Caco-2 (cell line): ENCODE results near the gene TGOLN2. TPM values are rescaled to one million over a fixed set of nuclear protein-coding genes. Genes with fewer than 3 reads are reported as not detected.
"Not testable (repeated sequence)": the region's sequence is repeated elsewhere in the genome, so short reads cannot be mapped to it uniquely, and the experiment has no call there.

Experiments
- BruUV-seq: library from RNA; stranded (reverse); fragments of 400-500 nt; replicated peaks from 2 replicates; lab custom pipeline; 2021; lab: Mats Ljungman, UMichigan
- CTCF ChIA-PET: fragments of 300-600 bp; sonication (Branson Sonifier 250); formaldehyde crosslinking; loops from one replicate; lab custom pipeline; 2022; ENCODE audit warnings: antibody characterized with exemption; lab: Charles Lee
- POLR2A ChIA-PET: fragments of 300-600 bp; sonication (Branson Sonifier 250); formaldehyde crosslinking; loops from one replicate; lab custom pipeline; 2022; ENCODE audit warnings: antibody characterized with exemption; lab: Charles Lee
- DNase-seq, 2 experiments: peaks; one replicate each; pipeline versions ENCODE4 v3.0.0 to v3.0.0-alpha.2; 2020 to 2022
- H3K27me3 ChIP-seq: replicated peaks from 2 replicates; pipeline ENCODE4 v1.6.0; 2011; ENCODE audit warnings: low read length; ENCODE audit not compliant: control insufficient read depth, insufficient read depth
- H3K36me3 ChIP-seq: 2 replicates; pipeline ENCODE4 v1.5.1; 2011; ENCODE audit warnings: low read length; ENCODE audit not compliant: control insufficient read depth, insufficient read depth
- H3K4me1 ChIP-seq: fragments of 250-450 bp; sonication (Bioruptor Pico); 2 replicates; pipeline ENCODE4 v1.5.1; 2020; ENCODE audit warnings: mild to moderate bottlenecking
- H3K4me3 ChIP-seq: 2 replicates; pipeline ENCODE4 v1.5.1; 2011; ENCODE audit warnings: low read depth, mild to moderate bottlenecking, control low read depth, low read length
- H3K9me3 ChIP-seq: fragments of 250-450 bp; sonication (Bioruptor Pico); 2 replicates; pipeline ENCODE4 v1.5.1; 2020; ENCODE audit warnings: mild to moderate bottlenecking, moderate library complexity
- H3K27ac Mint-ChIP-seq: one replicate; pipeline ENCODE4 v1.8.0; 2022; ENCODE audit warnings: mixed read lengths; ENCODE audit not compliant: unreplicated experiment
- H3K27me3 Mint-ChIP-seq: one replicate; pipeline ENCODE4 v1.8.0; 2022; ENCODE audit warnings: mixed read lengths; ENCODE audit not compliant: insufficient read depth, unreplicated experiment
- H3K36me3 Mint-ChIP-seq: one replicate; pipeline ENCODE4 v1.8.0; 2022; ENCODE audit warnings: mild to moderate bottlenecking, mixed read lengths; ENCODE audit not compliant: insufficient read depth, unreplicated experiment
- H3K4me1 Mint-ChIP-seq: one replicate; pipeline ENCODE4 v1.8.0; 2022; ENCODE audit warnings: low read depth, mixed read lengths; ENCODE audit not compliant: unreplicated experiment
- H3K4me3 Mint-ChIP-seq: one replicate; pipeline ENCODE4 v1.8.0; 2022; ENCODE audit warnings: mild to moderate bottlenecking, moderate library complexity, mixed read lengths; ENCODE audit not compliant: unreplicated experiment
- H3K9me3 Mint-ChIP-seq: one replicate; pipeline ENCODE4 v1.8.0; 2022; ENCODE audit warnings: mixed read lengths; ENCODE audit not compliant: unreplicated experiment
- CTCF ChIP-seq, 2 experiments: fragments of 200-600 bp in 1 of 2; IDR thresholded peaks; 1 replicate in 1 of 2; 2 replicates in 1 of 2; pipeline versions ENCODE4 v1.5.1 to v1.8.0; 2011 to 2022; ENCODE audit warnings: antibody characterized with exemption in 1 of 2, control low read depth in 1 of 2, inconsistent platforms in 1 of 2, low read depth in 1 of 2, low read length in 1 of 2, mild to moderate bottlenecking in 1 of 2, moderate library complexity in 1 of 2; ENCODE audit not compliant: insufficient read depth in 1 of 2, severe bottlenecking in 1 of 2, unreplicated experiment in 1 of 2
- intact Hi-C: fragments of 100-400 bp; cut with micrococcal nuclease; formaldehyde crosslinking; loops from one replicate; pipeline ENCODE4 v1.10.0; 2022; ENCODE audit not compliant: unreplicated experiment
- total RNA-seq: library from RNA; stranded (reverse); gene quantifications from 2 replicates; pipeline ENCODE4 v1.2.3, GENCODE V29; 2022

Gene TGOLN2
- total RNA-seq, 1 experiment from 2014 or later, result 119 TPM

- no TSS peak for BruUV-seq
- Histone ChIP-seq H3K9me3 (no peaks in the 10 kb centered on the region), H3K4me1 (peaks cover 25% of the 10 kb centered on the region), H3K27me3 (no peaks in the 10 kb centered on the region), H3K4me3 (peak overlapping the region; percentile 16; the same call in 1 of the 2 replicates), H3K36me3 (peaks cover 7% of the 10 kb centered on the region)
- no peaks in the 10 kb centered on the region for H3K9me3 Mint-ChIP-seq
- H3K36me3 Mint-ChIP-seq, result peaks cover 73% of the 10 kb centered on the region
- TF ChIP-seq CTCF (IDR thresholded peaks at IDR 0.05; ENCODE audit: insufficient read depth in 1 of 2, low read depth in 1 of 2, low read length in 1 of 2, severe bottlenecking in 1 of 2, unreplicated experiment in 1 of 2), result no peak
- no peaks in the 10 kb centered on the region for H3K27me3 Mint-ChIP-seq
- ChIA-PET POLR2A (interaction anchor here (0.5 to 1.0 kb wide), 3 partner anchors 214 to 370 kb away, joined by 3 to 6 read pairs (median 5); partner anchors contain the start of genes GGCX, GNLY and MAT2A), CTCF (no interaction called here)
- intact Hi-C loops, result loop anchor here (1.0 to 5.0 kb wide), 4 partner anchors 29 to 212 kb away; partner anchors contain the start of genes ELMOD3, MAT2A and RETSAT
- peaks cover 24% of the 10 kb centered on the region for H3K4me1 Mint-ChIP-seq
- H3K27ac Mint-ChIP-seq, result peak overlapping the region; percentile 71
- peak; percentile 81 to 83 for DNase-seq
- H3K4me3 Mint-ChIP-seq, result peak overlapping the region; percentile 86
These were observed 2.9 kb downstream of the TGOLN2 start for GRCh38 chr2:85324639-85325465.

- DNase-seq, H3K27me3 ChIP-seq, BruUV-seq, H3K4me3 Mint-ChIP-seq, H3K27ac Mint-ChIP-seq, CTCF ChIA-PET, H3K9me3 ChIP-seq, H3K9me3 Mint-ChIP-seq, H3K4me3 ChIP-seq, H3K27me3 Mint-ChIP-seq, H3K36me3 ChIP-seq: not testable (repeated sequence)
- peaks cover 29% of the 10 kb centered on the region for H3K4me1 Mint-ChIP-seq
- intact Hi-C loops, result loop anchor here (2.0 kb wide), 2 partner anchors 65 to 97 kb away; no protein-coding TSS in a partner anchor
- POLR2A ChIA-PET, result interaction anchor here (0.6 to 0.7 kb wide), 2 partner anchors 111 to 370 kb away, joined by 4 to 6 read pairs; partner anchors contain the start of gene GNLY
- H3K36me3 Mint-ChIP-seq, result peaks cover 79% of the 10 kb centered on the region
- peaks cover 25% of the 10 kb centered on the region for H3K4me1 ChIP-seq
These were observed 3.8 kb downstream of the TGOLN2 start for GRCh38 chr2:85323988-85324367.

- no peak overlapping the region for H3K4me3 Mint-ChIP-seq
- peaks cover 84% of the 10 kb centered on the region for H3K36me3 Mint-ChIP-seq
- BruUV-seq, result no TSS peak
- H3K4me3 ChIP-seq, result no peak overlapping the region
- H3K4me1 Mint-ChIP-seq, result peaks cover 29% of the 10 kb centered on the region
- TF ChIP-seq CTCF (IDR thresholded peaks at IDR 0.05; ENCODE audit: insufficient read depth in 1 of 2, low read depth in 1 of 2, low read length in 1 of 2, severe bottlenecking in 1 of 2, unreplicated experiment in 1 of 2), result no peak
- DNase-seq, result no peak
- no peaks in the 10 kb centered on the region for H3K9me3 ChIP-seq
- peaks cover 25% of the 10 kb centered on the region for H3K4me1 ChIP-seq
- intact Hi-C loops, result no loop called here
- peaks cover 8% of the 10 kb centered on the region for H3K36me3 ChIP-seq
- no peaks in the 10 kb centered on the region for H3K9me3 Mint-ChIP-seq
- H3K27me3 Mint-ChIP-seq, result no peaks in the 10 kb centered on the region
- ChIA-PET CTCF (no interaction called here), POLR2A (interaction anchor here (0.6 kb wide), 1 partner anchor 110 kb away, joined by 4 read pairs; no protein-coding TSS in a partner anchor)
- no peak overlapping the region for H3K27ac Mint-ChIP-seq
- no peaks in the 10 kb centered on the region for H3K27me3 ChIP-seq
These were observed 4.3 kb downstream of the TGOLN2 start for GRCh38 chr2:85323351-85323987.
